Ishikawa (cell line): Measurements from ENCODE around the gene MOK.

Experiments used
- CEBPB ChIP-seq: IDR thresholded peaks from 2 replicates; pipeline ENCODE4 v1.6.1; 2012
- CREB1 ChIP-seq: IDR thresholded peaks from 2 replicates; pipeline ENCODE4 v1.6.1; 2012; ENCODE audit warnings: low read depth
- EGR1 ChIP-seq: IDR thresholded peaks from 2 replicates; pipeline ENCODE4 v1.6.1; 2012
- EP300 ChIP-seq: IDR thresholded peaks from 2 replicates; pipeline ENCODE4 v1.6.1; 2012; ENCODE audit warnings: borderline replicate concordance
- FOXM1 ChIP-seq: IDR thresholded peaks from 2 replicates; pipeline ENCODE4 v1.6.1; 2012; ENCODE audit warnings: low read depth, borderline replicate concordance
- MAX ChIP-seq: IDR thresholded peaks from 2 replicates; pipeline ENCODE4 v1.6.1; 2012
- NFIC ChIP-seq: IDR thresholded peaks from 2 replicates; pipeline ENCODE4 v1.6.1; 2012
- RAD21 ChIP-seq: IDR thresholded peaks from 2 replicates; pipeline ENCODE4 v1.6.1; 2012; ENCODE audit warnings: low read depth
- REST ChIP-seq: IDR thresholded peaks from 2 replicates; pipeline ENCODE4 v1.6.1; 2012; ENCODE audit warnings: low read depth, mild to moderate bottlenecking
- TAF1 ChIP-seq: IDR thresholded peaks from 2 replicates; pipeline ENCODE4 v1.6.1; 2012; ENCODE audit warnings: low read depth, mild to moderate bottlenecking
- TCF12 ChIP-seq: IDR thresholded peaks from 2 replicates; pipeline ENCODE4 v1.6.1; 2012; ENCODE audit warnings: low read depth
- TEAD4 ChIP-seq: IDR thresholded peaks from 2 replicates; pipeline ENCODE4 v1.6.1; 2012
- USF1 ChIP-seq: IDR thresholded peaks from 2 replicates; pipeline ENCODE4 v1.6.1; 2012
- YY1 ChIP-seq: IDR thresholded peaks from 2 replicates; pipeline ENCODE4 v1.6.1; 2012; ENCODE audit warnings: low read depth
- ZBTB7A ChIP-seq: IDR thresholded peaks from 2 replicates; pipeline ENCODE4 v1.6.1; 2012; ENCODE audit warnings: low read depth

The MOK gene

GRCh38 chr14:102258136-102258535 is 46.8 kb downstream of the MOK start:
- TF ChIP-seq TAF1 (no peak), EP300 (no peak), TCF12 (no peak), NFIC (no peak)

- TF ChIP-seq ZBTB7A = no peak
- no peak for TF ChIP-seq EP300
- no peak for TF ChIP-seq CREB1
- no peak for TF ChIP-seq NFIC
- no peak for TF ChIP-seq RAD21
- no peak for TF ChIP-seq TCF12
- no peak for TF ChIP-seq TAF1
- TF ChIP-seq TEAD4 = no peak
- TF ChIP-seq EGR1 = no peak
- no peak for TF ChIP-seq REST
Observed at GRCh38 chr14:102256716-102257115, 48.2 kb downstream of the MOK start.

GRCh38 chr14:102255401-102256190 is 49.4 kb downstream of the MOK start:
- TF ChIP-seq CREB1 (no peak), EP300 (no peak), FOXM1 (no peak), USF1 (no peak), REST (no peak), EGR1 (no peak), NFIC (no peak), TEAD4 (no peak)

GRCh38 chr14:102252834-102253801 is 51.8 kb downstream of the MOK start:
- TF ChIP-seq FOXM1 (no peak), USF1 (no peak), TCF12 (no peak), NFIC (no peak), MAX (no peak), TEAD4 (no peak), RAD21 (no peak), CREB1 (no peak), REST (no peak), ZBTB7A (no peak), EP300 (no peak), TAF1 (no peak), EGR1 (no peak), YY1 (no peak), CEBPB (no peak)
